HCEC 1CT (cell line): ENCODE data around the gene HGS.

Source experiments
- DNase-seq: peaks from one replicate; pipeline ENCODE4 v3.0.0-alpha.2; 2017

The HGS gene

GRCh38 chr17:81656118-81656743 lies 27.6 kb upstream of the HGS start, which contains the start of gene PDE6G:
TSS of gene PDE6G (minus strand) at chr17:81656542. CDS start at chr17:81653305, 3,237 bp downstream.
- no peak for DNase-seq

- DNase-seq: no peak
Measured at GRCh38 chr17:81656835-81657234, 27.0 kb upstream of the HGS start.

- DNase-seq: no peak
Measured at GRCh38 chr17:81659038-81659437, 24.8 kb upstream of the HGS start.

GRCh38 chr17:81660441-81660840 lies 23.4 kb upstream of the HGS start:
- DNase-seq: no peak

GRCh38 chr17:81662002-81662401 lies 21.8 kb upstream of the HGS start:
- DNase-seq: no peak

GRCh38 chr17:81664051-81664470 lies 19.8 kb upstream of the HGS start:
- no peak for DNase-seq

- DNase-seq: peak; percentile 17
Measured at GRCh38 chr17:81665205-81666091, 18.4 kb upstream of the HGS start.

GRCh38 chr17:81666092-81666341 lies 17.8 kb upstream of the HGS start:
- DNase-seq: no peak

- DNase-seq: peak; percentile 95
Measured at GRCh38 chr17:81666342-81667191, 17.2 kb upstream of the HGS start, which contains the start of the genes CCDC137 and OXLD1. TSS of gene CCDC137 (plus strand) at chr17:81666737. CDS start at chr17:81666767, 30 bp downstream. TSS of gene OXLD1 (minus strand) at chr17:81666605. CDS start at chr17:81666577, 28 bp downstream.

GRCh38 chr17:81667754-81668153 lies 16.1 kb upstream of the HGS start:
- DNase-seq: no peak

- DNase-seq: no peak
Measured at GRCh38 chr17:81672504-81672903, 11.3 kb upstream of the HGS start.

- no peak for DNase-seq
Measured at GRCh38 chr17:81672954-81673353, 10.9 kb upstream of the HGS start.

- no peak for DNase-seq
Measured at GRCh38 chr17:81673561-81674258, 10.1 kb upstream of the HGS start.

- DNase-seq: peak; percentile 11
Measured at GRCh38 chr17:81675515-81676221, 8.1 kb upstream of the HGS start.

- DNase-seq: no peak
Measured at GRCh38 chr17:81676906-81677305, 6.9 kb upstream of the HGS start.

GRCh38 chr17:81680150-81680549 lies 3.7 kb upstream of the HGS start:
- DNase-seq: no peak

GRCh38 chr17:81681672-81682071 lies 2.1 kb upstream of the HGS start:
- DNase-seq: no peak

GRCh38 chr17:81682565-81683207 lies 1.1 kb upstream of the HGS start:
- no peak for DNase-seq

GRCh38 chr17:81683208-81683583 lies 615 bp upstream of the HGS start:
- DNase-seq: no peak

- no peak for DNase-seq
Measured at GRCh38 chr17:81684442-81684911, 666 bp downstream of the HGS start.

- peak; percentile 73 for DNase-seq
Measured at GRCh38 chr17:81685108-81685507, 1.3 kb downstream of the HGS start.
